ENCODE data around the gene GAGE2A.

GRCh38 chrX:49627086-49627777 lies 37.9 kb downstream of the GAGE2A start:
- TF ChIP-seq CTCF (IDR thresholded peaks at IDR 0.05), result no peak
- TF ChIP-seq EZH2 (IDR thresholded peaks at IDR 0.05; ENCODE audit: borderline replicate concordance, insufficient read depth, low read depth, low read length, poor library complexity, severe bottlenecking), result no peak
